Measurements from ENCODE around the gene MSLN.
"Not testable (repeated sequence)": the region's sequence is repeated elsewhere in the genome, so short reads cannot be mapped to it uniquely, and the experiment has no call there.

The MSLN gene

GRCh38 chr16:770411-770810, 9.9 kb downstream of the MSLN start:
- H3K4me3 ChIP-seq (ENCODE audit: control insufficient read depth, low read depth, low read length), result no peak overlapping the region
- no peak for DNase-seq (ENCODE audit: low read depth)
- no peak for TF ChIP-seq CTCF (IDR thresholded peaks at IDR 0.05; ENCODE audit: control insufficient read depth, insufficient read depth, low read depth, low read length, missing control alignments)

- no peak overlapping the region for H3K4me3 ChIP-seq (ENCODE audit: control insufficient read depth, low read depth, low read length)
- TF ChIP-seq CTCF (IDR thresholded peaks at IDR 0.05; ENCODE audit: control insufficient read depth, insufficient read depth, low read depth, low read length, missing control alignments), result no peak
- DNase-seq (ENCODE audit: low read depth), result no peak
Measured at GRCh38 chr16:772959-773358, 12.4 kb downstream of the MSLN start.

GRCh38 chr16:774086-775001, 13.8 kb downstream of the MSLN start:
- no peak for TF ChIP-seq CTCF (IDR thresholded peaks at IDR 0.05; ENCODE audit: control insufficient read depth, insufficient read depth, low read depth, low read length, missing control alignments)
- DNase-seq (ENCODE audit: low read depth), result no peak
- no peak overlapping the region for H3K4me3 ChIP-seq (ENCODE audit: control insufficient read depth, low read depth, low read length)

GRCh38 chr16:775236-775796, 14.8 kb downstream of the MSLN start:
- DNase-seq (ENCODE audit: low read depth), result no peak
- H3K4me3 ChIP-seq (ENCODE audit: control insufficient read depth, low read depth, low read length), result no peak overlapping the region
- no peak for TF ChIP-seq CTCF (IDR thresholded peaks at IDR 0.05; ENCODE audit: control insufficient read depth, insufficient read depth, low read depth, low read length, missing control alignments)

- DNase-seq (ENCODE audit: low read depth), result not testable (repeated sequence)
Measured at GRCh38 chr16:776298-776697, 15.8 kb downstream of the MSLN start.

GRCh38 chr16:776824-777223, 16.3 kb downstream of the MSLN start:
- TF ChIP-seq CTCF (IDR thresholded peaks at IDR 0.05; ENCODE audit: control insufficient read depth, insufficient read depth, low read depth, low read length, missing control alignments), result no peak
- DNase-seq (ENCODE audit: low read depth), result no peak
- H3K4me3 ChIP-seq (ENCODE audit: control insufficient read depth, low read depth, low read length), result no peak overlapping the region

More at GRCh38 chr16:776298-776697, 15.8 kb downstream of the MSLN start:
- H3K4me3 ChIP-seq (ENCODE audit: control insufficient read depth, low read depth, low read length), result not testable (repeated sequence)

- TF ChIP-seq CTCF (IDR thresholded peaks at IDR 0.05; ENCODE audit: control insufficient read depth, insufficient read depth, low read depth, low read length, missing control alignments), result no peak
- H3K4me3 ChIP-seq (ENCODE audit: control insufficient read depth, low read depth, low read length), result no peak overlapping the region
- no peak for DNase-seq (ENCODE audit: low read depth)
Measured at GRCh38 chr16:777826-778225, 17.3 kb downstream of the MSLN start.

All from AG09309 (cell line).